H9 (cell line): Measurements from ENCODE around the gene NUP37. TPM values are rescaled to one million over a fixed set of nuclear protein-coding genes. Genes with fewer than 3 reads are reported as not detected.
"Not testable (repeated sequence)": the region's sequence is repeated elsewhere in the genome, so short reads cannot be mapped to it uniquely, and the experiment has no call there.

ENCODE experiments used
- DNase-seq: peaks from one replicate; pipeline ENCODE4 v3.0.0-alpha.2; 2017
- H2AFZ ChIP-seq: one replicate; pipeline ENCODE4 v1.6.1; 2013; ENCODE audit warnings: mild to moderate bottlenecking, low read length, control low read depth, moderate library complexity
- H2AK5ac ChIP-seq: 2 replicates; pipeline ENCODE4 v1.6.1; 2013; ENCODE audit warnings: low read length, control low read depth, mixed read lengths; ENCODE audit not compliant: insufficient read length
- H2BK120ac ChIP-seq: one replicate; pipeline ENCODE4 v1.6.1; 2013; ENCODE audit warnings: low read depth, mild to moderate bottlenecking, low read length, control low read depth, inconsistent platforms; ENCODE audit not compliant: poor library complexity, severe bottlenecking
- H2BK12ac ChIP-seq: 2 replicates; pipeline ENCODE4 v1.6.1; 2013; ENCODE audit warnings: low read length, control low read depth, mixed read lengths, low read depth; ENCODE audit not compliant: insufficient read length
- H2BK15ac ChIP-seq: 2 replicates; pipeline ENCODE4 v1.6.1; 2013; ENCODE audit warnings: low read depth, low read length, control low read depth
- H2BK20ac ChIP-seq: one replicate; pipeline ENCODE4 v1.6.1; 2013; ENCODE audit warnings: low read depth, mild to moderate bottlenecking, low read length, control low read depth, inconsistent platforms; ENCODE audit not compliant: poor library complexity, severe bottlenecking
- H2BK5ac ChIP-seq: 2 replicates; pipeline ENCODE4 v1.6.1; 2013; ENCODE audit warnings: low read length, control low read depth, mixed read lengths; ENCODE audit not compliant: insufficient read length
- H3K14ac ChIP-seq: 2 replicates; pipeline ENCODE4 v1.6.1; 2013; ENCODE audit warnings: low read length, control low read depth; ENCODE audit not compliant: insufficient read depth
- H3K18ac ChIP-seq: 2 replicates; pipeline ENCODE4 v1.6.1; 2013; ENCODE audit warnings: low read depth, mild to moderate bottlenecking, mixed read lengths, low read length, control low read depth; ENCODE audit not compliant: insufficient read length
- H3K23ac ChIP-seq: 2 replicates; pipeline ENCODE4 v1.6.1; 2013; ENCODE audit warnings: low read length, control low read depth, mixed read lengths, low read depth; ENCODE audit not compliant: insufficient read length
- H3K23me2 ChIP-seq: 2 replicates; pipeline ENCODE4 v1.6.1; 2013; ENCODE audit warnings: low read depth, mild to moderate bottlenecking, mixed read lengths, low read length, control low read depth; ENCODE audit not compliant: insufficient read length, poor library complexity, severe bottlenecking
- H3K27ac ChIP-seq: 2 replicates; pipeline ENCODE4 v1.5.1; 2013; ENCODE audit warnings: low read length, control low read depth, mixed read lengths, low read depth; ENCODE audit not compliant: insufficient read length
- H3K27me3 ChIP-seq: 2 replicates; pipeline ENCODE4 v1.6.1; 2013; ENCODE audit warnings: low read length, control low read depth, inconsistent platforms; ENCODE audit not compliant: insufficient read depth
- H3K4ac ChIP-seq: 2 replicates; pipeline ENCODE4 v1.6.1; 2013; ENCODE audit warnings: low read depth, mild to moderate bottlenecking, control low read depth, inconsistent platforms, low read length, moderate library complexity
- H3K4me1 ChIP-seq: 2 replicates; pipeline ENCODE4 v1.6.1; 2013; ENCODE audit warnings: low read length, control low read depth, inconsistent platforms; ENCODE audit not compliant: insufficient read depth
- H3K4me2 ChIP-seq: 2 replicates; pipeline ENCODE4 v1.6.1; 2013; ENCODE audit warnings: low read length, control low read depth, mixed read lengths; ENCODE audit not compliant: insufficient read length, insufficient read depth
- H3K56ac ChIP-seq: 2 replicates; pipeline ENCODE4 v1.6.1; 2013; ENCODE audit warnings: low read depth, mild to moderate bottlenecking, mixed read lengths, low read length, control low read depth; ENCODE audit not compliant: insufficient read length
- H3K79me1 ChIP-seq: 2 replicates; pipeline ENCODE4 v1.6.1; 2013; ENCODE audit warnings: low read depth, mild to moderate bottlenecking, moderate library complexity, low read length, control low read depth, inconsistent platforms; ENCODE audit not compliant: insufficient read depth, poor library complexity, severe bottlenecking
- H3K79me2 ChIP-seq: 2 replicates; pipeline ENCODE4 v1.6.1; 2013; ENCODE audit warnings: low read length, control low read depth, inconsistent platforms; ENCODE audit not compliant: insufficient read depth
- H3K9ac ChIP-seq: 2 replicates; pipeline ENCODE4 v1.6.1; 2013; ENCODE audit warnings: low read length, control low read depth, mixed read lengths; ENCODE audit not compliant: insufficient read length; ENCODE audit errors: extremely low read depth
- H3K9me3 ChIP-seq: one replicate; pipeline ENCODE4 v1.6.1; 2013; ENCODE audit warnings: low read depth, low read length, inconsistent platforms; ENCODE audit not compliant: control insufficient read depth
- H3T11ph ChIP-seq: one replicate; pipeline ENCODE4 v1.6.1; 2013; ENCODE audit warnings: mild to moderate bottlenecking, low read length, control low read depth, inconsistent platforms
- H4K20me1 ChIP-seq: one replicate; pipeline ENCODE4 v1.6.1; 2013; ENCODE audit not compliant: control insufficient read depth, insufficient read length, insufficient read depth
- H4K5ac ChIP-seq: 2 replicates; pipeline ENCODE4 v1.6.1; 2013; ENCODE audit warnings: low read depth, mild to moderate bottlenecking, mixed read lengths, low read length, control low read depth; ENCODE audit not compliant: insufficient read length
- H4K8ac ChIP-seq: replicated peaks from 2 replicates; pipeline ENCODE4 v1.6.1; 2013; ENCODE audit warnings: low read length, control low read depth, mixed read lengths, low read depth; ENCODE audit not compliant: insufficient read length
- H4K91ac ChIP-seq: 2 replicates; pipeline ENCODE4 v1.6.1; 2013; ENCODE audit warnings: low read depth, mild to moderate bottlenecking, moderate library complexity, mixed read lengths, low read length, control low read depth; ENCODE audit not compliant: insufficient read length
- H3K27ac Mint-ChIP-seq, 3 experiments: 2 replicates in 2 of 3; 3 replicates in 1 of 3; pipeline ENCODE4 v1.8.0; 2020 to 2021; ENCODE audit warnings: mixed read lengths in 3 of 3, mild to moderate bottlenecking in 1 of 3, moderate library complexity in 1 of 3
- H3K27me3 Mint-ChIP-seq: 2 replicates; pipeline ENCODE4 v1.8.0; 2021; ENCODE audit warnings: low read depth, mild to moderate bottlenecking, moderate library complexity, mixed read lengths
- H3K36me3 Mint-ChIP-seq, 3 experiments: 2 replicates in 2 of 3; 3 replicates in 1 of 3; pipeline ENCODE4 v1.8.0; 2020 to 2021; ENCODE audit warnings: low read depth in 3 of 3, mixed read lengths in 3 of 3; ENCODE audit not compliant: insufficient read depth in 1 of 3
- H3K4me1 Mint-ChIP-seq, 2 experiments: 2 replicates each; pipeline ENCODE4 v1.8.0; 2020; ENCODE audit warnings: mixed read lengths in 2 of 2
- H3K4me3 Mint-ChIP-seq, 2 experiments: 2 replicates in 1 of 2; 3 replicates in 1 of 2; pipeline ENCODE4 v1.8.0; 2020 to 2021; ENCODE audit warnings: mild to moderate bottlenecking in 2 of 2, mixed read lengths in 2 of 2, moderate library complexity in 1 of 2
- H3K9me3 Mint-ChIP-seq, 2 experiments: 2 replicates in 1 of 2; 3 replicates in 1 of 2; pipeline ENCODE4 v1.8.0; 2020; ENCODE audit warnings: mild to moderate bottlenecking in 2 of 2, mixed read lengths in 2 of 2, moderate library complexity in 1 of 2
- CTCF ChIP-seq: fragments of 200-600 bp; sonication (generic); conservative IDR thresholded peaks from 3 replicates; pipeline ENCODE4 v1.8.0; 2021; ENCODE audit warnings: antibody characterized with exemption, mild to moderate bottlenecking
- WGBS: extraction: QIAGEN DNeasy Blood & Tissue Kit; methylation state at CpG from one replicate; pipeline ENCODE4 v1.1.7; 2013; ENCODE audit warnings: missing lambda C conversion rate, low lambda C conversion rate, mixed read lengths; ENCODE audit not compliant: insufficient read length; ENCODE audit errors: extremely low coverage; 5-methylcytosine and 5-hydroxymethylcytosine counted together
- total RNA-seq: library from RNA; stranded (reverse); gene quantifications from 2 replicates; pipeline ENCODE4 v1.2.1, GENCODE V29; 2021

Gene NUP37
- total RNA-seq, 1 experiment from 2014 or later, result 62.5 TPM

- no peak overlapping the region for H3K4ac ChIP-seq
- no peak overlapping the region for H2BK12ac ChIP-seq
- no peaks in the 10 kb centered on the region for H3K23me2 ChIP-seq
- no peak for TF ChIP-seq CTCF
- H2BK120ac ChIP-seq, result no peak overlapping the region
- no peak overlapping the region for H4K91ac ChIP-seq
- no peaks in the 10 kb centered on the region for H3K4me1 Mint-ChIP-seq
- H3K9me3 Mint-ChIP-seq, result peaks cover 6 to 22% of the 10 kb centered on the region in 2 experiments; a peak in 4 of 5 replicates
- no peak overlapping the region for H3K9ac ChIP-seq
- H3K4me2 ChIP-seq, result no peak overlapping the region
- no peaks in the 10 kb centered on the region for H3K4me1 ChIP-seq
- H3K27ac Mint-ChIP-seq, result no peak overlapping the region
- no peaks in the 10 kb centered on the region for H4K20me1 ChIP-seq
- H2BK15ac ChIP-seq, result no peak overlapping the region
- no peak overlapping the region for H3K4me3 Mint-ChIP-seq
- peaks cover 50 to 55% (median 52%) of the 10 kb centered on the region in 3 experiments for H3K36me3 Mint-ChIP-seq
- no peak overlapping the region for H2BK5ac ChIP-seq
- no peaks in the 10 kb centered on the region for H3K27me3 ChIP-seq
- DNase-seq, result no peak
- no CpG with 5 or more reads among the region's 1 CpG for WGBS
- H3K14ac ChIP-seq, result no peak overlapping the region
- no peaks in the 10 kb centered on the region for H3K79me2 ChIP-seq
- no peak overlapping the region for H3K23ac ChIP-seq
- no peak overlapping the region for H3T11ph ChIP-seq
- no peak overlapping the region for H3K27ac ChIP-seq
- no peak overlapping the region for H3K18ac ChIP-seq
- H4K5ac ChIP-seq, result no peak overlapping the region
- no peaks in the 10 kb centered on the region for H3K79me1 ChIP-seq
- no peak overlapping the region for H3K56ac ChIP-seq
- no peak overlapping the region for H2AK5ac ChIP-seq
- no peak overlapping the region for H2AFZ ChIP-seq
- H4K8ac ChIP-seq, result no peak overlapping the region
- no peaks in the 10 kb centered on the region for H3K27me3 Mint-ChIP-seq
- H3K9me3 ChIP-seq, result no peaks in the 10 kb centered on the region
- no peak overlapping the region for H2BK20ac ChIP-seq
Measured at GRCh38 chr12:102144221-102144620, 24.3 kb upstream of the NUP37 start.

- not testable (repeated sequence) for DNase-seq, H2BK120ac ChIP-seq, H3K27me3 ChIP-seq, H3K23me2 ChIP-seq, H3K4ac ChIP-seq, H3K9ac ChIP-seq, H4K20me1 ChIP-seq, H3K79me1 ChIP-seq, H2BK5ac ChIP-seq, H4K5ac ChIP-seq, H2AFZ ChIP-seq, H3K4me1 Mint-ChIP-seq, H3K27ac ChIP-seq, H3K4me2 ChIP-seq, H3K4me3 Mint-ChIP-seq, H3K79me2 ChIP-seq, H3K4me1 ChIP-seq, H3K56ac ChIP-seq, H3T11ph ChIP-seq, H2AK5ac ChIP-seq, H3K18ac ChIP-seq, H3K9me3 ChIP-seq, H4K91ac ChIP-seq, H3K23ac ChIP-seq, H2BK15ac ChIP-seq, H2BK12ac ChIP-seq, H4K8ac ChIP-seq, H2BK20ac ChIP-seq, H3K27ac Mint-ChIP-seq, H3K27me3 Mint-ChIP-seq, H3K14ac ChIP-seq
- H3K9me3 Mint-ChIP-seq, result peaks cover 8 to 32% of the 10 kb centered on the region in 2 experiments; a peak in 4 of 5 replicates
- no CpG with 5 or more reads among the region's 11 CpGs for WGBS
- peaks cover 56 to 67% (median 65%) of the 10 kb centered on the region in 3 experiments for H3K36me3 Mint-ChIP-seq
Measured at GRCh38 chr12:102142866-102143373, 23.0 kb upstream of the NUP37 start.
